ENCODE measurements around the gene ITGA11.

ITGA11 gene, protein sequence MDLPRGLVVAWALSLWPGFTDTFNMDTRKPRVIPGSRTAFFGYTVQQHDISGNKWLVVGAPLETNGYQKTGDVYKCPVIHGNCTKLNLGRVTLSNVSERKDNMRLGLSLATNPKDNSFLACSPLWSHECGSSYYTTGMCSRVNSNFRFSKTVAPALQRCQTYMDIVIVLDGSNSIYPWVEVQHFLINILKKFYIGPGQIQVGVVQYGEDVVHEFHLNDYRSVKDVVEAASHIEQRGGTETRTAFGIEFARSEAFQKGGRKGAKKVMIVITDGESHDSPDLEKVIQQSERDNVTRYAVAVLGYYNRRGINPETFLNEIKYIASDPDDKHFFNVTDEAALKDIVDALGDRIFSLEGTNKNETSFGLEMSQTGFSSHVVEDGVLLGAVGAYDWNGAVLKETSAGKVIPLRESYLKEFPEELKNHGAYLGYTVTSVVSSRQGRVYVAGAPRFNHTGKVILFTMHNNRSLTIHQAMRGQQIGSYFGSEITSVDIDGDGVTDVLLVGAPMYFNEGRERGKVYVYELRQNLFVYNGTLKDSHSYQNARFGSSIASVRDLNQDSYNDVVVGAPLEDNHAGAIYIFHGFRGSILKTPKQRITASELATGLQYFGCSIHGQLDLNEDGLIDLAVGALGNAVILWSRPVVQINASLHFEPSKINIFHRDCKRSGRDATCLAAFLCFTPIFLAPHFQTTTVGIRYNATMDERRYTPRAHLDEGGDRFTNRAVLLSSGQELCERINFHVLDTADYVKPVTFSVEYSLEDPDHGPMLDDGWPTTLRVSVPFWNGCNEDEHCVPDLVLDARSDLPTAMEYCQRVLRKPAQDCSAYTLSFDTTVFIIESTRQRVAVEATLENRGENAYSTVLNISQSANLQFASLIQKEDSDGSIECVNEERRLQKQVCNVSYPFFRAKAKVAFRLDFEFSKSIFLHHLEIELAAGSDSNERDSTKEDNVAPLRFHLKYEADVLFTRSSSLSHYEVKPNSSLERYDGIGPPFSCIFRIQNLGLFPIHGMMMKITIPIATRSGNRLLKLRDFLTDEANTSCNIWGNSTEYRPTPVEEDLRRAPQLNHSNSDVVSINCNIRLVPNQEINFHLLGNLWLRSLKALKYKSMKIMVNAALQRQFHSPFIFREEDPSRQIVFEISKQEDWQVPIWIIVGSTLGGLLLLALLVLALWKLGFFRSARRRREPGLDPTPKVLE

DNA sequence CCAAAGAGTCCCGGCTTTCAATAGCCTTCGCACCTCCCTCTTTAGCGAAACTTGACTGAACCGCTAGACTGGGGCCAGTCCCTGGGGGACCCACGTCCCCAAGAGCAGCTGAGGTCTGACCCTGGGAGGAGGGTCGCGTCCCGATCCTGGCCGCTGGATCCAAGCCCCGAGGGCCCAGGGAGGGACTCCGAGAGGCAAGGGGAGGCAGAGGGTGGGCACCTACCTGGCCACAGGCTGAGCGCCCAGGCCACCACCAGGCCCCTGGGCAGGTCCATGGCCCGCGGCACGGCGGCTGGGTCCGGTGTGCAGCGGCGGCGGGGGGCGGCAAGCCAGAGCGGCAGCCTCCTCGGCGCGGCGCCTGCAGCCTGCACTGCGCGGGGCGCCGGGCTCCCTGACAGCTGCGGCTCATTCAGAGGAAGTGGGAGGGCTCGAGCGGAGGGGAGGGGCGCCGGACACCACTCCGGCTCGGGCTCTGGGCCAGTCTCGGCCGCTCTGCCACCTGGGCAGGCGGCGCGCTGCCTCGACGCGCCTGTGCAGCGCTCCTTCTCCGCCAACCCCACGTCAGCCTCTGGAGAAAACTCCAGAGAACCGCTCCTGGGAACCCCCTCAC lies at the start of gene ITGA11:
Gene ITGA11, minus strand, starts transcription at position 372 of the 610 bp plus-strand sequence. Its CDS starts 97 bp downstream, at position 275.
- DNase-seq, result peak; percentile 82

DNA sequence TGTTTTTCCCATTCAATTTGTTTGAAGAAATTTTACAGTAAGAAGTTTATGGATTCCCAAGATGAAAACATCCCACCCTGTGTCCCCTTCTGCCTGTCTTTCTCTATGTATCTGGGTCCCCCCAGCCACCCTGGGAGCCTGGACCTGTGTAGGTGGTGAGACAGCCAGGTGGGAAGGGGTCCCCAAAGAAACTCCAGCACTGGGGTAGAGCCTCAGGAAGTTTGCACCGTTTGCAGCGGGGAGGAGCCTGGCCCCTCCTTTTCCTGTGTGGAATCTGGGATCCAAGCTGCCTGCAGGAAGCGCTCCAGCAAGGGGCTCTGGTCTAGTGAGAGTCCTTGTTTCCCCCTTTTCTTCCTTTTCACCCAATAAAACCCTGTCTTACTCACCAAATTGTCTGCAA lies 49.4 kb upstream of the ITGA11 start:
- no peak for DNase-seq

DNA sequence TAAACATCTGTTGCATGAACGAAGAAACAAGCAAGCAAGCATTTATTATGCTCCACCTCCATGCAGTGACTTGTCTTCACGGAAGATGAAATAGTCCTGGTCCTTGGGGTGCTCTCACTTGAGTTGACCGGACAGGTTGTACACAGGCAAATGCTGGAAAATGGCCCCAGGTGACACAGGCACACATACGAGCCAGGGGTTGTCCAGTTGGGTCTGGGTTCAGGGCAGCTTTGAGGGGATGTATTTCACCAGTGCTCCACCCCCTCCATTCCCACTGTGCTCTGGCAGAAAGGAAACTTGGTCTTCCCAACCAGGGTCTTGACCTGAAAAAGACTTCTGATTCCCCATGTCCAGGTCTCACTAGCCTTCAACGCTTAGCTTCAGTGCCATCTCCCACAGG lies 48.3 kb upstream of the ITGA11 start:
- no peak for DNase-seq

DNA sequence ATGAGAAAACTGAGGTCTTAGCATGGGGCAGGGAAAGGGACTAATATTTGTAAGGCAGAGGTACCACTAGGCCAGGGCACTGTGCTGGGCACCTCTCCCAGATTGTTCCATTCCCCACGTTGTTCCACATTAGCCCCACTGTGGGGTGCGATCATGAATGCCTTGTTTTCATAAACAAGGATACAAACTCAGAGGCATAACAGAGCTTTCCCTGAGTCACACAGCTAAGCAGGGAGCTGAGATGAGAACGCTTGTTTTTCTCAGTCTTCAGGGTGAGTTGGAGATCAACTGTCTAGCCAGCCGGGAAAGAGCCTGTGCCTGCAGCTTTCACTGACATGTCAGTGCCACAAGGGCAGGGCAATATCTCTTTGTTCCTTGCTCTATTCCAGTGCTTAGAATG lies 47.9 kb upstream of the ITGA11 start:
- no peak for DNase-seq

DNA sequence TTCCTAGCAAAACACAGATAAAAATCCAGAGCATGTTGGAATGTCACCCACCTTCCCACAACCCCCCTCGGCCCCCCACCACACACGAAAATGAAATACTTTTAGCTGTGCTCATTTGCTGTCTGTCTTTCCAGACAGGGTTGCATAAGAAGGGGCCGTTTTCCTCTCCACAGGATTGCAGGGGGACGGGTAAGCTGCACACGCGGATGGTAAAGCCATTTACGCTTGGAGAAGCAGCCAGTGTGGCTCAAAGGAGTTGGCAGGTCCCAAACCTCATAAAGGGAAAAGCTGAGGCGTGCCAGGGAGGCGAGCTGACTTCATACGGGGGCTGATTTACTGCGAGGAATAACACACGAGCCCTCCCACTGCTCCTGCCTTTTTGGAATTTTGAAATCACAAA lies 47.4 kb upstream of the ITGA11 start:
- no peak for DNase-seq

DNA sequence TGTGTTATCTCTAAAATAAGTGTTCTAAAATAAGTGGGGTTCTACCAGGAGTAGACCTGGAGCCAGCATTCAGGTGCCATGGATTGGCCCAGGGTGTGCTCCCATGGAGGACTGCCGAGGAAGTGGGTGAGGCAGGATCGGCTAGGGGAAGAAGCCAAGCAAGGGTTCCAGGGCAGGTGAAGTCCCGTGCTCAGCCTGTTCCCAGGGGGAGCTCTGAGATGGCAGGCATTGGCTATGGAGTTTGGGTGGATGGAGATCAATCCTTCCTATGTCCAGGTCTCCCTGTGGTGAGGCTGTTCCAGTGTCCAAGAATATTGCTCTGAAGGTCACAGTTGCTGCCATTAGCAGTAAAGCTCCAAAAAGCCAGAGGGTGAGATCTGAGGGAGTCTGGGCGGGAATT lies 46.9 kb upstream of the ITGA11 start:
- DNase-seq, result no peak

DNA sequence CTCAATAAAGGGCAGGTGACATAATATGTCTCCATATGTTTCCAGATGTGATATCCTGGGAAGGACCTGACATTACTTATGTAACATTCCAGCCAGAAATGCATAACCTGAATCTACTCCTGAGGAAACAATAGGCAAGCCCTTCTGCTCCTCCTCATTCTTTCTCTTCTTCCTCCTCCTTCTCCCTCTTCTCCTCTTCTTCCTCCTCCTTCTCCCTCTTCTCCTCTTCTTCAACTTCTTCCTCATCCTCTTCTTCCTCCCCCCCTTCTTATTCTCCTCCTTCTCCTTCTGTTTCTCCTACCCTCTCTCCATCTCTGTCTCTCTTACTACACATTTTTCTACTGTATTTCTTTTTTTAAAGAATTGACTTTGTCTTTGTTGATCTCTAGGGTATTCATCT lies 43.5 kb upstream of the ITGA11 start:
- DNase-seq, result no peak

DNA sequence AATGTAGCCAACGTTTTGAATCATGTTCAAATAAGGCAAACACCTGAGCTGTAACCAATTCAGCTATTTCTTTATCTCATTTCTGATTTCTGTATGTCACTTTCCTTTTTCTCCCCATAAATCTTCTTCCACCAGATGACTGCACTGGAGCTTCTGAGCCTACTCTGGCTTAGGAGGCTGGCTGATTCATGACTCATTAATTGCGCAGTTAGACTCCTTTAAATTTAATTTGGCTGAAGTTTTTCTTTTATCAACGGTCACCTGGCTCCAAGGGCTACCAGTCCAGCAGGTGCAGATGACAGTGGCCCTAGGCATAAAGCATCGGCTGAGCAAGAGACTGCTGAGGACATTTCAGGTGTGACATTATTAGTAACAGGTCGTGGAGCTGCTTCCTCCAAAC lies 39.6 kb upstream of the ITGA11 start:
- peak; percentile 7 for DNase-seq

DNA sequence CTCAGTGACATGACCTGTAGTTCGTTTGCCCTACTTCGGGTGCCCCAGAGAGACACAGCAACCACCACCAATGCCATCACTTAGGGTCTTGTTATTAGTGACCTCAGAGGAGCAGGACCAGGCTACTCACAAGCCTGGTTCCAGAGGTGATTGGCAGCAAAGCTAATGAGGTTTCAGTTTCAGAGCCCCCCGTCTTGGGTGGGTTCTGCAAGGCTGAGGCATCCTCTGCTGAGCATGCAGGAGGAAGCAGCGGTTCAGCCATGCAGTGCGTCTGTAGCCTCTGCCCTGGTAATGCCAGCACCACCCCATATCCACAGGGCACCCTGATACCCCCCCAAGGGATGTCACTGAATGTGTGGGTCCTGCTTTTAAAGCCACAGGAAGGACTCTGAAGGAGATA lies 39.0 kb upstream of the ITGA11 start:
- DNase-seq, result no peak

DNA sequence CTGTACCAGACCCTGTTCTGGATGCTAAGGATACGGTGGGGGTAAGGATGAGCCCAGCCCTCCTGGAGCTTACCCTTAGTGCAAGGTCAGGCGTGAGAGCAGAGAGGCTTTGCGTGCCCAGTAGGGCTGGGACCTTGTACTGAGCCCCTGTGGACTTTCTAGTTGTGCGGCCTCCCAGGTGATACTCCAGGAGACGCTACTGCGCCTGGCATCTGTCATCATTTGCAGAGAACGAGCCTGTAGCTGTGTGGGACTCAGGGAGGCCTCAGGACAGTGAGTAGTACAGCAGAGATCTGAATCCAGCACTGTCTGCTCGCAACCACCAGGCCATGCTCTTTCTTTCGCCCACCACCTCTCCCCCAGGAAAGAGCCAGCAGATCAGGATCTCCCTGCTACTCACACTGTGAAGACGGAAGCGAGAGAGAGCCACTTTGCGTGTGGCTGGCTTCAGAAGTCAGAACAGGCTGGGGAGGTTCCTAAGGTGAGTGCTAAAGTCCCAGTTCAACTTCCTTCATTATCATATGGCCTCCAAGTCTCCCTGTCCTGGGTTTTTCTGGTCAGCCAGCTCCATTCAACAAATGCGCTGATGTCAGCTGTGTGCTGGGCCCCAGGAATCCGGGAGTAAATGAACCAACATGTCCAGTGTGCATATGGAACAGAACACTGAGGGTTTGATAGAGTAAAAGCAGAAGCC lies 38.2 kb upstream of the ITGA11 start:
- DNase-seq, result no peak

DNA sequence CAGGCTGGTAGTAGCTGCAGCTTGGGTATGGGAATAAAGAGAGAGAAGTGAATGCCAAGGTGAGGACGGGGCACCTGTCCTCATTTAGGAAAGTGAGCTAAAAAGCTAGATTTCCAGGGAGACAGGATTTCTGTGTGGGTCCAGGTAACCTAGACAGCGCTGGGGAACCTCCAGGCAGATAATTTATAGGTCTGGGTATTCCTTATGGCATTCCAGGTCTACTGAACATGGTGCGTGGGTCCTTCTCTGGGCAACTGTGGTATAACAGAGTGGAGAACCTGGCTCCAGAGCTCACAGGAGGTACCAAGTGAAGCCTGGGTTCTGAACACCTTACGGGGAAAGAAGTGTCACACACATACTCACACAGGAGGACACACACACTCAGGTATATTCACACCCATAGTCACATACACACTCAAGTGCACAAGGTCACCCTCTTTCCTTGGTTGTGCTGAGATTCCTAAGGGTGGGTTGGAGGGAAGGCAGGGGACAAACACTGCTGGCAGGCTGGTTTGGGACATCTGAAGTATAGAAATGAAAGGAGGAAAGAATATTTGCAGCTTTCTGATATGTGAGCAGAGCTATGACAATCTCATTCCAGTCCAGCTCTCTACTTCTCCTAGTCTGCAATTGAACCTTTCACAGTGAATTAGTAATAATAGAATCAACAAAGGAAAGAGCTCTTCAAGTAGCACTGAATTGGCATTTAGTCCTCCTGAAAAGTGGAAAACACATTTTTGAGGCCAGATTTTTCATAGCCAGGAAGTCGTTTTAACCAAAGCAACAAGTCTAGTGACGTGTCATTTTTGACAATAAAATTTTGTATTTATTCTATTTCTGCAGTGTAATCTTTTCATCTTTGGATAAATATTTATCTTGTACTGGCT lies 37.4 kb upstream of the ITGA11 start:
- DNase-seq, result no peak

DNA sequence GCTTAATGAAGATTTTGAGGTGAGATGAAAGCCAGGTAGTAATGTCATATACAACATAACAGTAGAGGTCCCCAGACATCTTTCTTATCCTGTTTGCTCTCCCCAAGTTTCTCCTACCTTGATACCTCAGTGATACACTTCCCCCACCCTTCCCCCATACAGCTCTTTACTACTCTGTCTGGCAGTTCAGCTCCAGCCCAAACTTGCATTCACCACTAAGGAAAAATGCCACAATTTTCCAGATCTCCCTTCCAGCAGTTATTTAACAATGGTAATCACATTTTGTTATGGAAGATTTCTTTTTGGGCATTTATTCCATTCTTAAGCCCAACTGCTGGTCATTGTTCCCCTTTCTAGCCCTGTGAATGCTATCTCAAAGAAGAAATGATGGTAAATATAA lies 34.9 kb upstream of the ITGA11 start:
- DNase-seq, result no peak

DNA sequence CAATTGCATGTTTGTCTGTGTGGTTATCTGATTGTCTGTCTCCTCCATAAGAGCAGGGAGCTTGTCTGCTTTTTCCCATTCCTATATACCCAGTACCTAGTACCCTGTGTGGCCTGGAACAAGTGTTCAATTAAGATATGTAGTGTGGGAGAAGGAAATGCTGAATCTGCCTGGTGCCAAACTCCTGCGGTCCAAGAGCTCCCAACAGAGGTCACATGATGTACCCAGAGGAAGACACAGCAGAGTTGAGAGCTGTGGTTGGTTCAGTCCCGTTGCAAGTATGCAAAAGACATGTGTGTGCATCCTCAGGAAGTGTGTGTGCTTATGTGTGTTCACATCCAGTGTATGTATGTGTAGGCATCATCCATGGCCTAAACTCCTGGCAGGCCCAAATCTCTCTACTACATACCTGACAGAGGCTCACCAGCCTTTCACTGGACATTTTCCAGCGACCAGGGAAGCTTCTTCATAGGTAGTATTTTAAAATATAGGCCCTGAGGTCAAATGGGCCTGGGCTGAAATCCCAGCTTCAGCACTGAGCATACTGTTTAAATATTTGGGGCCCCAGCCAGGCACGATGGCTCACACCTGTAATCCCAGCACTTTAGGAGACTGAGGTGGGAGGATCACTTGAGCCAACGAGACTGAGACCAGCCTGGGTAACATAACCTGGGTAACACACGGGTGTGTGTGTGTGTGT lies 34.0 kb upstream of the ITGA11 start:
- DNase-seq, result no peak

DNA sequence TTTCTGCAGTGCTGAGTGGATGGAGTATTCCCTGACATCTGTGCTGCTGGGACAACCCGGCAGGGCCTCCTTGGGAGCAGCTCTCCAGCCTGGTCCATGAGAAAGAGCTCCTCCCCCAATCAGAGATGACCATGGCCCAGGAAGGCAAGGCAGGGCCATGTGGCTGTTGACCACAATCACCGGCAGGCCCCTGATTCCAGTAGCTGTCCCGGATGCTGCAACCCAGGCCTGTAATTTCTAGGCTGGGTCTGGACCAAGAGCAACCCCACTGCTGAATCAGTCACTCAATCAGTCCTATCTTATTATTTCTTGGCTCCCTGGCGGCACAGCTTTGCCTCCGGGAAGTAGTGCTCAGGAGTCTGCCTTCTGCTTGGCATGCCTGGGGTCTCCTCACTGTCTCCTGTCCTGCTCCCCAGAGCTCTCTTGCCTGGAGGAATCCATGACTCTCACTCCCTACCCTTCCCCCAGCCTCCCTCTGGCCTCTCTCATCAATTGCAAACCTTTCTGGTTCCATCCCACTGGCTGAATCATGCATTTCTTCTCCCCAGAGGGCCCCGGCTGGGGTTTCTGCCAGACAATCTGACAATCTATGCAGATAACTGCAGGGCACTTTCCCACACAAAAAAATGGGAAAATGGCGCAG lies 32.6 kb upstream of the ITGA11 start:
- DNase-seq, result no peak

DNA sequence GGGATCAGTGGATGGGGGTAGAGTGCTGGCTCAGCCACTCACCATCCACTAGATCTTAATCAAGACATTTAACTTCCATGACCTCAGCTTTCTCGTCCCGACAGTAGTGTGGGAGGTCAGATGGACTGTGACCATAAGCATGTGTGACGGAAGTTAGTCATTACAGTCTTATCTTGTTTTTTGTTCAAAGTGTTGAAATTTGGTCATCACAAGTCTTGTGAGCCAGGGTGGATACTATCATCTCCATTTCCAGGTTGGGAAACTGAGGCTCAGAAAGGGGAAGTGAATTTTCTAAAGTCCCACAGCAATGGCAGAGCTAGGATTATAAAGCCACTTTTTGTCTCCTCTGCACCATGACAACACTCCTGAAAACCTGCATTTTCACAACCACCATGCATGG lies 32.0 kb upstream of the ITGA11 start:
- DNase-seq, result no peak

DNA sequence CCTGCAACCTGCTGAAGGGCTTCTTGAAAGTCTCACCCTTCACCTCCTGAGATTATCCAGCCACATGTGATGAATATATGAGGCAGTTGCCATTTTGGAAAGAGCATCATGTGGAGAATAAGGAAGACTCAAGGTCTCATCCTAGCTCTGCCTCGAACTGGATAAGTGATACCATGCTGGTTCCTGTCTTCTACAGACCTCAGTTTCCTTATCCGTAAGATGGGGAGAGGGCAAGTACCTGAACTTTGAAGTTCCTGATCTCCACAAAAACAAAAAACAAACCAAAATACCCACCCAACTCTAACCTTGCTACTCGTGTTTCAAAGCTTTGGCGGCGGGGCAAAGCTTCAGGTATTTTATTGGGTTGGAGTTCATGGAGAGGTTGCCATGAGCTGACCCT lies 31.5 kb upstream of the ITGA11 start:
- no peak for DNase-seq

DNA sequence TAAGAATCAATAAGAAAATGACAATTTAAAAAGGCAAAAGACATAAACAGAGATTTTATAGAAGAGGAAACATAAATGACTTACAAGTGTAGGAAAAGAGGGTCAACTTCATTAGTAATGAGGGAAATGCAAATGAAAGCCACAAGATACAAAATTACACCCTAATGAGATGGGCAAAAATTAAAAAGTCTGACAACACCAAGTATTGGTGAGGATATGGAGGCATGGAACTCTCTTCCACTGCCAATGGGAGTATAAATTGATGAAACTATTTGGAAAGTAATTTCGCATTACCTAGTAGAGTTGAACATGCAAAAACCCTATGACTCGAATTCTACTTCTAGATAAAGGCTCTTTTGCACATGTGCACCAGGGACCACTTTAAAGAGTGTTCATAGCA lies 28.2 kb upstream of the ITGA11 start:
- DNase-seq, result no peak

DNA sequence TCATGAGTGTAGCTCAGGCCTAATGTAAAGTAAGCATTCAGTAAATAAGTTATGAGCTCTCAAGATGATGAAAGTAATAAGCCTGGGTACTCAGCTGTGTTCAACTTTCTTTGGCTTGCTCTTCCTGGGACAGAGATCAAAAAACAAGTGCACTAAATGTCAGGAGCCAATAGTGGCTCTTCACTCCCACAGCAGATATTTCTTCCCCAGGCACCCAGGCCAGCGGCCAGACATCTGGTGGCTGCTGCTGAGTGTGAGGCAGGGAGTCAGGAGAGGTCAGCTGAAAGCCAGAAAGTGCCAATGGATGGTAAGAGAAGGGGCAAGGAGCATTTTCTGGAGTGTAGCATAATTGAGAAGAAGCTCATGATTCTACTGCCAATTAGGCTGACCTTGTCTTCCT lies 18.2 kb upstream of the ITGA11 start:
- DNase-seq, result no peak

DNA sequence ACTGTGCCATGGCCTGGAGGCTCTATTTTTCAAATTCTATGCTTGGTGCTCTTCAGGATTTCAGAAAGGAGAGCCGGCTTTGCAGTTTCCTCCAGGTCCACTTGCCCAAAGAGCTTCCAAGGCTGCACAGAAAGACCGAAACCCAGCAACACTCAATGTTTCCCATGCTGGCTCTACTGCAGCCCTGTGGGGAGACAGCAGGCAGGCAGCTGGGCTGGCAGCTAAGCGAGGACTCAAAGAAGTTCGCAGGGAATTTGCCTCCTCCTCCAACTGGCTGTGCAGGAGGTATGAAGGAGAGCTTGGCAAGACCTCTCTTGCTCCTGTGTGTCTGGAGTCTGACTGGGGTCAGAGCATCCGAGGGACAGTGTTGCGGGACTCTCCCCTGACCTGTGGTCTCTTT lies 17.4 kb upstream of the ITGA11 start:
- no peak for DNase-seq
